DND-41 (cell line): ENCODE results near the gene TAS2R8.

Experiments
- ATAC-seq: fragments of 200-7000 bp; cut with Tn5 transposase; 3 replicates; pipeline ENCODE4 v1.9.1; 2021; ENCODE audit warnings: low read depth; ENCODE audit not compliant: insufficient read depth
- DNase-seq: peaks from one replicate; pipeline ENCODE4 v3.0.0-alpha.2; 2020
- H2AFZ ChIP-seq: 2 replicates; pipeline ENCODE4 v1.6.0; 2012; ENCODE audit warnings: low read depth, low read length
- H3K27ac ChIP-seq: 2 replicates; pipeline ENCODE4 v1.5.1; 2012; ENCODE audit warnings: low read length, inconsistent platforms
- H3K27me3 ChIP-seq: fragments of 200-600 bp; sonication (generic); 2 replicates; pipeline ENCODE4 v1.6.0; 2012; ENCODE audit warnings: low read length, mild to moderate bottlenecking, inconsistent platforms; ENCODE audit not compliant: insufficient read depth, poor library complexity
- H3K36me3 ChIP-seq: 2 replicates; pipeline ENCODE4 v1.5.1; 2012; ENCODE audit warnings: low read length, inconsistent platforms; ENCODE audit not compliant: insufficient read depth
- H3K4me1 ChIP-seq: 2 replicates; pipeline ENCODE4 v1.5.1; 2012; ENCODE audit warnings: mild to moderate bottlenecking, low read length; ENCODE audit not compliant: insufficient read depth
- H3K4me2 ChIP-seq: 2 replicates; pipeline ENCODE4 v1.6.0; 2012; ENCODE audit warnings: mild to moderate bottlenecking, moderate library complexity, low read length, inconsistent platforms; ENCODE audit not compliant: insufficient read depth
- H3K4me3 ChIP-seq, 2 experiments: fragments of 200-600 bp in 1 of 2; shearing (Covaris generic) in 1 of 2; 2 replicates each; pipeline ENCODE4 v1.5.1; 2012 to 2016; ENCODE audit warnings: inconsistent platforms in 2 of 2, low read length in 2 of 2, mild to moderate bottlenecking in 2 of 2, low read depth in 1 of 2, moderate library complexity in 1 of 2
- H3K79me2 ChIP-seq: 2 replicates; pipeline ENCODE4 v1.6.0; 2012; ENCODE audit warnings: low read length, inconsistent platforms; ENCODE audit not compliant: insufficient read depth
- H3K9ac ChIP-seq: 2 replicates; pipeline ENCODE4 v1.6.0; 2012; ENCODE audit warnings: low read depth, mild to moderate bottlenecking, inconsistent platforms, low read length, moderate library complexity
- H3K9me3 ChIP-seq: 2 replicates; pipeline ENCODE4 v1.5.1; 2012; ENCODE audit warnings: low read length, moderate library complexity, mild to moderate bottlenecking, inconsistent platforms; ENCODE audit not compliant: insufficient read depth, severe bottlenecking
- H4K20me1 ChIP-seq: 2 replicates; pipeline ENCODE4 v1.6.0; 2012; ENCODE audit warnings: low read length; ENCODE audit not compliant: insufficient read depth
- EZH2 ChIP-seq: IDR thresholded peaks from 3 replicates; pipeline ENCODE4 v1.6.1; 2012; ENCODE audit warnings: borderline replicate concordance, low read depth, mild to moderate bottlenecking, moderate library complexity, low read length, inconsistent platforms; ENCODE audit not compliant: severe bottlenecking
- TF ChIP-seq, protein P1 (sequence below): IDR thresholded peaks from 2 replicates; pipeline ENCODE4 v1.5.1; 2012; ENCODE audit warnings: borderline replicate concordance, low read length, moderate library complexity, mild to moderate bottlenecking; ENCODE audit not compliant: poor library complexity, severe bottlenecking; ENCODE audit errors: extremely low read depth

The TAS2R8 gene

DNA sequence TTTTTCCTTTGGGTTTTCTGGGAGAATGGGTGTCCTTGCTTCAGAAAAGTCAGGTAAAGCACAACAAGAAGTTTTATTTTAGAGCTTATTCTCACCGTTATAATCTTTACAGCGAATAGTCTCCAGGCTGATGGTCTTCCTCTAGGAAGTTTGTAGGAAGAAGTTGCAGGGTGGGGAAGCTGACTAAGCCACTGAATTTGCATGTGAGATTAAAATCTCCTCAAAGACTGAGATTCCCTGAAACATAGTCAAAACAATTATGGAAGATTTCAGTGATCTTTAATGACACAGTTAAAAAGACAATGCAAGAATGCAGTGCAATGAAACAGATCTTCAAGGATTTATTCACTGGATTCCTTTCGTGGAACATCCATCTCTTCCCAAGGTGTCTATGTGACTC is 17.9 kb upstream of the TAS2R8 start:
- H3K79me2 ChIP-seq, result no peaks in the 10 kb centered on the region
- H3K4me1 ChIP-seq, result no peaks in the 10 kb centered on the region
- no peaks in the 10 kb centered on the region for H3K27me3 ChIP-seq
- H2AFZ ChIP-seq, result no peak overlapping the region
- DNase-seq (no peak), ATAC-seq (no peak)
- no peak for TF ChIP-seq EZH2
- TF ChIP-seq, protein P1, sequence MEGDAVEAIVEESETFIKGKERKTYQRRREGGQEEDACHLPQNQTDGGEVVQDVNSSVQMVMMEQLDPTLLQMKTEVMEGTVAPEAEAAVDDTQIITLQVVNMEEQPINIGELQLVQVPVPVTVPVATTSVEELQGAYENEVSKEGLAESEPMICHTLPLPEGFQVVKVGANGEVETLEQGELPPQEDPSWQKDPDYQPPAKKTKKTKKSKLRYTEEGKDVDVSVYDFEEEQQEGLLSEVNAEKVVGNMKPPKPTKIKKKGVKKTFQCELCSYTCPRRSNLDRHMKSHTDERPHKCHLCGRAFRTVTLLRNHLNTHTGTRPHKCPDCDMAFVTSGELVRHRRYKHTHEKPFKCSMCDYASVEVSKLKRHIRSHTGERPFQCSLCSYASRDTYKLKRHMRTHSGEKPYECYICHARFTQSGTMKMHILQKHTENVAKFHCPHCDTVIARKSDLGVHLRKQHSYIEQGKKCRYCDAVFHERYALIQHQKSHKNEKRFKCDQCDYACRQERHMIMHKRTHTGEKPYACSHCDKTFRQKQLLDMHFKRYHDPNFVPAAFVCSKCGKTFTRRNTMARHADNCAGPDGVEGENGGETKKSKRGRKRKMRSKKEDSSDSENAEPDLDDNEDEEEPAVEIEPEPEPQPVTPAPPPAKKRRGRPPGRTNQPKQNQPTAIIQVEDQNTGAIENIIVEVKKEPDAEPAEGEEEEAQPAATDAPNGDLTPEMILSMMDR, result no peak
- H3K9me3 ChIP-seq, result no peaks in the 10 kb centered on the region
- H3K4me2 ChIP-seq, result no peak overlapping the region
- no peak overlapping the region for H3K4me3 ChIP-seq
- H3K36me3 ChIP-seq, result no peaks in the 10 kb centered on the region
- no peaks in the 10 kb centered on the region for H4K20me1 ChIP-seq
- H3K9ac ChIP-seq, result no peak overlapping the region
- H3K27ac ChIP-seq, result no peak overlapping the region

DNA sequence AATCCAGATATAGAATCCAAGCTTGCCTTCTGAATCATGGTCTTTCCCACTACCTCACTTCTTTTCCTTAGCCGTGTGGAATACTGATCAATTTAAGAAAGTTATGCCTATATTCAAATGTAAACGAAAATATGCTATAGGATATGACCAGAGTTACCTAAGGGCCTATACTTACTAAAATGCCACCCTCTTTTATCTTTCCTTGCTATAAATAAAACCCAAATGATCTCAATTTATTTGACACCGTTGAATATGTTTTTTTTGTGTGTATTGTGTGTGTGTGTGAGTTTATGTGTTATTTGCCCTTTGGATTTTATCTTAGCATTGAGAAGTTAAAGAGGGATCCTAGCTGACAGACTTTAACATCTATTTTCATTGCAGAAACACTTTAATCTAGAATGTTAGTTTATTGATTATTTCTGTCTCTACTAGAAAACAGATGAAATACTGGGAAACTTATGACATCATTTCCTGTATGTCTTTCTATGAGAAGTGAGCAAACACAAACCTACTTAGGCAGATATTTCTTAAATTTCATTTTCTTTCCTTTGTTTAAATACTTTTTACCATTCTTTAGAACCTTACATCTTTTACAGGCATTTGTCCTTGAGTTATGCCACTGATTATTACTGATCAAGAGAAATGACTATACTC is 4.9 kb upstream of the TAS2R8 start:
- H3K79me2 ChIP-seq, result no peaks in the 10 kb centered on the region
- no peak overlapping the region for H3K27ac ChIP-seq
- H3K4me1 ChIP-seq, result no peaks in the 10 kb centered on the region
- H2AFZ ChIP-seq, result no peak overlapping the region
- ATAC-seq, result no peak
- no peak overlapping the region for H3K9ac ChIP-seq
- H3K9me3 ChIP-seq, result peaks cover 3% of the 10 kb centered on the region
- no peak for DNase-seq
- no peak overlapping the region for H3K4me3 ChIP-seq
- H3K36me3 ChIP-seq, result no peaks in the 10 kb centered on the region
- no peaks in the 10 kb centered on the region for H4K20me1 ChIP-seq
- H3K27me3 ChIP-seq, result peaks cover 5% of the 10 kb centered on the region
- no peak overlapping the region for H3K4me2 ChIP-seq
- TF ChIP-seq, protein P1, result no peak
- no peak for TF ChIP-seq EZH2

DNA sequence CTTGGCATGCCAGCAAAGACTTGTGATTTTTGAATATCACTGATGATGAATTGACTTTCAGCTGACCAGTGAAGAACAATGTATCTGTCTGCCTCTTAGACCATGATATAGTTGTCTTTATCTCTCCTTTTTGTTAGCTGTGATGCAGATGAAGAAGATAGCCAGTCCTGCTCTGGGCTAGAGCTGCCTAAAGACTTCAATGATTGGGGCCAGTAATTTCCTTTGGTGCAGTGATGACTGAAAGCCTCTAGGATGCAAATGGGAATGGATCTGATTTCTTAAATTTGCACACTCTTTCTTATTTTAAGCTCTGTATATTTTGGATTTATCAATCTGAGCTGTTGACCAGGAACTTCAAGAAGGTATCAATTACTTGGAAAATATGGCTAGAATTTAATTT is 3.0 kb upstream of the TAS2R8 start, which contains the start of gene TAS2R9:
TAS2R9 (minus strand) TSS at position 101 of the 400 bp plus-strand sequence; CDS start at position 8, 93 bp downstream.
- H3K27me3 ChIP-seq, result peaks cover 5% of the 10 kb centered on the region
- H3K79me2 ChIP-seq, result no peaks in the 10 kb centered on the region
- DNase-seq, result no peak
- H3K36me3 ChIP-seq, result no peaks in the 10 kb centered on the region
- H3K4me3 ChIP-seq, result no peak within 1 kb of the TSS
- no peaks in the 10 kb centered on the region for H3K4me1 ChIP-seq
- no peak within 1 kb of the TSS for H3K4me2 ChIP-seq
- H3K27ac ChIP-seq, result no peak within 1 kb of the TSS
- no peaks in the 10 kb centered on the region for H4K20me1 ChIP-seq
- H3K9me3 ChIP-seq, result no peaks in the 10 kb centered on the region
- TF ChIP-seq, protein P1, result no peak
- TF ChIP-seq EZH2, result no peak
- ATAC-seq, result no peak
- no peak within 1 kb of the TSS for H2AFZ ChIP-seq
- H3K9ac ChIP-seq, result no peak within 1 kb of the TSS

DNA sequence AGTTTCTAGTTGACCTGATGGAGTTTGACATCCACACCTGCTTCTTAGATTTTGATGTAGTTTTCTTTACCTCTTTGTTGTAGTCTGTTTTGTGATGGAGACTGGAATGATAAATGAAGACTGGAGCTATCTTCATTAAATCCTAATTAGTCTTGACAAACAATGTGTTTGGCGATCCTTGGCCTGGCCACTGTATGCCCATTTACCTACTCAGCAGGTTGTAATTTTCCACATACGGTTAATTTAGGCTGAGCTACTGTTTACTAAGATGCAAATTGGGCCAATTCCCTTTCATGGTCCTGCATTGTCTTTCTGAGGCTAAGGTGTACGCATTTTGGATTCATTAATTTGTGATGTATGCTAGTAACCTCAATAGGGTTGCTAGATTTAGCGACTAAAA is 4.5 kb downstream of the TAS2R8 start, which contains the start of gene TAS2R7:
TAS2R7 (minus strand) TSS at position 41 of the 400 bp plus-strand sequence. CDS start 57 bp downstream, outside the sequence.
- no peak within 1 kb of the TSS for H3K27ac ChIP-seq
- no peak within 1 kb of the TSS for H3K9ac ChIP-seq
- H3K4me2 ChIP-seq, result no peak within 1 kb of the TSS
- no peaks in the 10 kb centered on the region for H4K20me1 ChIP-seq
- H2AFZ ChIP-seq, result no peak within 1 kb of the TSS
- TF ChIP-seq, protein P1, result no peak
- no peak for TF ChIP-seq EZH2
- H3K27me3 ChIP-seq, result no peaks in the 10 kb centered on the region
- H3K79me2 ChIP-seq, result no peaks in the 10 kb centered on the region
- no peaks in the 10 kb centered on the region for H3K4me1 ChIP-seq
- H3K36me3 ChIP-seq, result no peaks in the 10 kb centered on the region
- no peaks in the 10 kb centered on the region for H3K9me3 ChIP-seq
- ATAC-seq, result no peak
- H3K4me3 ChIP-seq, result no peak within 1 kb of the TSS
- no peak for DNase-seq
